Neural cell (in vitro differentiated cells): ENCODE measurements around the gene SH3GL2. TPM values are rescaled to one million over a fixed set of nuclear protein-coding genes. Genes with fewer than 3 reads are reported as not detected.

Source experiments
- H2AFZ ChIP-seq: fragments of 200-600, 300-800 bp; sonication (generic), shearing (Covaris generic); 2 replicates; pipeline ENCODE4 v1.6.0; 2014; ENCODE audit warnings: low read depth, mild to moderate bottlenecking, antibody characterized with exemption, low read length, moderate library complexity
- H3F3A ChIP-seq: fragments of 200-600 bp; shearing (Covaris generic); 2 replicates; pipeline ENCODE4 v1.6.1; 2016; ENCODE audit warnings: mild to moderate bottlenecking, moderate library complexity, mixed read lengths, antibody characterized with exemption, low read length; ENCODE audit not compliant: insufficient read depth, poor library complexity, severe bottlenecking
- H3K27ac ChIP-seq: fragments of 200-600, 300-800 bp; sonication (generic), shearing (Covaris generic); 2 replicates; pipeline ENCODE4 v1.5.1; 2014; ENCODE audit warnings: mild to moderate bottlenecking, low read length, moderate library complexity
- H3K27me3 ChIP-seq: fragments of 300-800, 200-600 bp; sonication (generic), shearing (Covaris generic); 2 replicates; pipeline ENCODE4 v1.6.0; 2014; ENCODE audit warnings: mild to moderate bottlenecking, low read depth, low read length, moderate library complexity; ENCODE audit not compliant: insufficient read depth
- H3K36me3 ChIP-seq: fragments of 300-800, 200-600 bp; sonication (generic), shearing (Covaris generic); 2 replicates; pipeline ENCODE4 v1.5.1; 2014; ENCODE audit warnings: mild to moderate bottlenecking, antibody characterized with exemption, low read length, moderate library complexity; ENCODE audit not compliant: insufficient read depth
- H3K4me2 ChIP-seq: fragments of 300-800, 200-600 bp; sonication (generic), shearing (Covaris generic); 2 replicates; pipeline ENCODE4 v1.6.0; 2014; ENCODE audit warnings: mild to moderate bottlenecking, low read length
- H3K4me3 ChIP-seq: fragments of 300-800, 200-600 bp; sonication (generic), shearing (Covaris generic); 2 replicates; pipeline ENCODE4 v1.5.1; 2014; ENCODE audit warnings: mild to moderate bottlenecking, low read length, moderate library complexity
- H3K79me2 ChIP-seq: fragments of 200-600 bp; shearing (Covaris generic); replicated peaks from 2 replicates; pipeline ENCODE4 v1.6.0; 2014; ENCODE audit warnings: mild to moderate bottlenecking, low read length, moderate library complexity; ENCODE audit not compliant: insufficient read depth
- H3K9ac ChIP-seq: fragments of 300-800, 200-600 bp; sonication (generic), shearing (Covaris generic); 2 replicates; pipeline ENCODE4 v1.6.1; 2016; ENCODE audit warnings: mild to moderate bottlenecking, low read length, mixed read lengths
- H3K9me2 ChIP-seq: fragments of 200-600 bp; shearing (Covaris generic); 2 replicates; pipeline ENCODE4 v1.6.1; 2016; ENCODE audit warnings: mild to moderate bottlenecking, low read length, mixed read lengths; ENCODE audit not compliant: insufficient read depth
- H3K9me3 ChIP-seq: fragments of 200-600, 300-800 bp; sonication (generic), shearing (Covaris generic); 2 replicates; pipeline ENCODE4 v1.6.1; 2016; ENCODE audit warnings: mild to moderate bottlenecking, mixed run types, low read length, moderate library complexity, mixed read lengths
- H4K20me1 ChIP-seq: fragments of 200-600 bp; shearing (Covaris generic); 2 replicates; pipeline ENCODE4 v1.6.1; 2016; ENCODE audit warnings: mild to moderate bottlenecking, mixed run types; ENCODE audit not compliant: insufficient read depth
- CTCF ChIP-seq: fragments of 450-650 bp; IDR thresholded peaks from 2 replicates; pipeline ENCODE4 v1.5.1; 2014; ENCODE audit warnings: antibody characterized with exemption, mild to moderate bottlenecking, moderate library complexity; ENCODE audit not compliant: poor library complexity, severe bottlenecking
- EP300 ChIP-seq: fragments of 450-650 bp; conservative IDR thresholded peaks from 2 replicates; pipeline ENCODE4 v1.6.1; 2014; ENCODE audit warnings: antibody characterized with exemption, mild to moderate bottlenecking, moderate library complexity; ENCODE audit not compliant: poor library complexity, severe bottlenecking
- EZH2 ChIP-seq: fragments of 200-600, 300-800 bp; shearing (Covaris generic), sonication (generic); IDR thresholded peaks from 2 replicates; pipeline ENCODE4 v1.6.1; 2014; ENCODE audit warnings: antibody characterized with exemption, low read length, borderline replicate concordance, mild to moderate bottlenecking; ENCODE audit not compliant: insufficient read depth, poor library complexity, severe bottlenecking
- MXI1 ChIP-seq: fragments of 450-650 bp; conservative IDR thresholded peaks from 2 replicates; pipeline ENCODE4 v1.6.1; 2014; ENCODE audit warnings: antibody characterized with exemption, mild to moderate bottlenecking; ENCODE audit not compliant: poor library complexity, severe bottlenecking
- POLR2AphosphoS5 ChIP-seq: IDR thresholded peaks from 2 replicates; pipeline ENCODE4 v1.6.1; 2012
- RAD21 ChIP-seq: fragments of 450-650 bp; conservative IDR thresholded peaks from 2 replicates; pipeline ENCODE4 v1.6.1; 2014; ENCODE audit warnings: antibody characterized with exemption, mild to moderate bottlenecking, moderate library complexity
- REST ChIP-seq: IDR thresholded peaks from 2 replicates; pipeline ENCODE4 v1.6.1; 2012; ENCODE audit warnings: borderline replicate concordance
- SMC3 ChIP-seq: fragments of 450-650 bp; conservative IDR thresholded peaks from 2 replicates; pipeline ENCODE4 v1.6.1; 2014; ENCODE audit warnings: antibody characterized with exemption, mild to moderate bottlenecking, moderate library complexity; ENCODE audit not compliant: poor library complexity
- TAF1 ChIP-seq: IDR thresholded peaks from 2 replicates; pipeline ENCODE4 v1.6.1; 2012; ENCODE audit warnings: low read depth
- polyA plus RNA-seq: library from polyadenylated mRNA; depleted of rRNA; stranded (reverse); fragments of >200 nt; gene quantifications from 2 replicates; pipeline ENCODE4 v1.2.3, GENCODE V29; 2014

The SH3GL2 gene
- polyA plus RNA-seq, 1 donor from 2014 or later = 13.5 TPM

- Histone ChIP-seq H3K4me3 (no peak overlapping the region), H3F3A (no peaks in the 10 kb centered on the region), H2AFZ (no peak overlapping the region), H3K9me2 (no peaks in the 10 kb centered on the region), H3K27me3 (no peaks in the 10 kb centered on the region), H3K27ac (no peak overlapping the region), H3K4me2 (no peak overlapping the region), H3K9ac (no peak overlapping the region), H4K20me1 (no peaks in the 10 kb centered on the region), H3K36me3 (no peaks in the 10 kb centered on the region), H3K9me3 (no peaks in the 10 kb centered on the region), H3K79me2 (no peaks in the 10 kb centered on the region)
- TF ChIP-seq EZH2 = no peak
- TF ChIP-seq TAF1 = no peak
- TF ChIP-seq POLR2AphosphoS5 = no peak
- TF ChIP-seq MXI1 = no peak
- TF ChIP-seq REST = no peak
- TF ChIP-seq EP300 = no peak
- no peak for TF ChIP-seq SMC3
- no peak for TF ChIP-seq RAD21
- no peak for TF ChIP-seq CTCF
Measured at GRCh38 chr9:17843236-17843635, 264.4 kb downstream of the SH3GL2 start.
